AG09309 (cell line): ENCODE results near the gene ADIRF.
A peak's percentile ranks its signal among the peaks of the same experiment; 100 is the strongest.

Source experiments
- DNase-seq: peaks from one replicate; pipeline ENCODE4 v3.0.0-alpha.2; 2010; ENCODE audit warnings: low read depth
- H3K4me3 ChIP-seq: 2 replicates; pipeline ENCODE4 v1.5.1; 2011; ENCODE audit warnings: mild to moderate bottlenecking, low read depth, low read length, moderate library complexity; ENCODE audit not compliant: control insufficient read depth
- TF ChIP-seq, protein P1 (sequence below): IDR thresholded peaks from 2 replicates; pipeline ENCODE4 v1.5.1; 2011; ENCODE audit warnings: mild to moderate bottlenecking, low read depth, low read length, inconsistent platforms; ENCODE audit not compliant: insufficient read depth, control insufficient read depth; ENCODE audit errors: missing control alignments

ADIRF gene

DNA sequence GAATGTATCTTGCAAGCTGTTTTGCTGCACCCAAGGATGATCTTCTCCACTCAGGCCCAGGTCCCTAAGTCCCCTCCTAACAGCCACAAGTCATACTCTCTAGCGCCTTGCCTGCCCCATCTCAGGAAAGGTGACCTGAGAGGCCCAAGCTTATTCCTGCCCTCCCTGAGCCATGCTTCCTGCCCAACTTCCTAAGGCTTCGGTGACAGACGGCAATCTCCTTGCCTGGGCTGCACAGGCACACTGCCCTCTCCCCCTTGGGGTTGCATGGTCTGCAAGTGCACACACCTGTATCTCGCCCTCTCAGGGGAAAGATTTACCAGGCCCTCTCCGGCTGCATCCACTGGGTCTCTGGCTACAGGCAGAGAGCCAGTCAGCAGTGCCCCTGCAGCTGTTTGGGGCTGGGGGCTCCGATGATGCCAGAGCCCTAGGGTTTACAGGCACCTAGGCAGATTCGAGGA, 771 bp upstream of the ADIRF start:
- TF ChIP-seq, protein P1, sequence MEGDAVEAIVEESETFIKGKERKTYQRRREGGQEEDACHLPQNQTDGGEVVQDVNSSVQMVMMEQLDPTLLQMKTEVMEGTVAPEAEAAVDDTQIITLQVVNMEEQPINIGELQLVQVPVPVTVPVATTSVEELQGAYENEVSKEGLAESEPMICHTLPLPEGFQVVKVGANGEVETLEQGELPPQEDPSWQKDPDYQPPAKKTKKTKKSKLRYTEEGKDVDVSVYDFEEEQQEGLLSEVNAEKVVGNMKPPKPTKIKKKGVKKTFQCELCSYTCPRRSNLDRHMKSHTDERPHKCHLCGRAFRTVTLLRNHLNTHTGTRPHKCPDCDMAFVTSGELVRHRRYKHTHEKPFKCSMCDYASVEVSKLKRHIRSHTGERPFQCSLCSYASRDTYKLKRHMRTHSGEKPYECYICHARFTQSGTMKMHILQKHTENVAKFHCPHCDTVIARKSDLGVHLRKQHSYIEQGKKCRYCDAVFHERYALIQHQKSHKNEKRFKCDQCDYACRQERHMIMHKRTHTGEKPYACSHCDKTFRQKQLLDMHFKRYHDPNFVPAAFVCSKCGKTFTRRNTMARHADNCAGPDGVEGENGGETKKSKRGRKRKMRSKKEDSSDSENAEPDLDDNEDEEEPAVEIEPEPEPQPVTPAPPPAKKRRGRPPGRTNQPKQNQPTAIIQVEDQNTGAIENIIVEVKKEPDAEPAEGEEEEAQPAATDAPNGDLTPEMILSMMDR = no peak
- DNase-seq = no peak

DNA sequence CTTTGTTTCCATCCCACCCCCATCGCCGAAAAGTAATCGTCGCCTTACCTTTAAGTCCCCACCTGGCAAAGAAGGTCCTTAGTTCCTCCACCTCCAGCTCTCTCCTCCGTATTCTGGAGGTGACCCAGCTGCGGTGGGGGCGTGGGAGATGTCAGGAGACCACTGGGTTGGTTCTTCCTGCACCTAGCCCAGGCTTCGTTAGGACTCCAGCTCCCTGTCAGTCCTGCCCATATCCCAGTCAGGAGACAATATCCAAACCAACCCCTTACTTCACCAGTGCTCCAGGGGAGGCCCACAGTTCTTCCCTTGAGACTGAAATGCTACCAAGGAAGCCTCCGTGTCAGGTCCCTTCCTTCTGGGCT, 693 bp downstream of the ADIRF start:
- peak overlapping the region; percentile 70 for H3K4me3 ChIP-seq

More for the DNA sequence above, 771 bp upstream of the ADIRF start:
- peak overlapping the region; percentile 70; the same call in 1 of the 2 replicates for H3K4me3 ChIP-seq

DNA sequence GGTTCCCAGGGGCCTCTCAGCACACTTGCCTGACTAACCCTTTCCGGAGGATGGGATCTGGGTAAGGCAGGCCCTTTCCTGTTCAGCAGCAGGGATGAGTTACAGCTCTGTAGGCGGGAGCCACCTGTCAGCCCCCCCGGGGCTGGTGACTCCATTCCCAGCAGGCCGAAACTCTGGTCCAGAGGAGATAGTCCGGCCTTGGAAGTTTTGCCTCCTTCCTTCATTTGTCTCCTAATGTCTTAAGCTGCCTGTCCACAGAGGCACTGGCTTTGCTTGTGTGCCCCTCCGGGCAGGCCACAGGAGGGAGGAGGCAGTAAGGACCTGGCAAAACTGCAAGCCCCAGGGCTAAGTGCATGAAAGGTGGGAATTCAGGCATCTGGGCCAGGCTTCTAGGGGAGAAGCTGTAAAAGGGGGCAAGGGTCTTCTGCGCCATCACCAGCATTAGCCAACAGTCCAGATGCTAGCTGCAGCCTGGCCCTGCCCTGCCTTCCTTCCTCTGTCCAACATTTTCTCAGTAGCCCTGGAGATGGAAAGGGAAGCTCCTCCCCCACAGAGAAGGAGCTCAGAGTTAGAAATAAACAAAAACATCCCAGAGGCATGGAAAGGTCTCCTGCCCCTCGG, 1.2 kb downstream of the ADIRF start:
- H3K4me3 ChIP-seq = peak overlapping the region; percentile 70
- no peak for DNase-seq
- TF ChIP-seq, protein P1 = no peak

More for the DNA sequence above, 693 bp downstream of the ADIRF start:
- TF ChIP-seq, protein P1 = no peak
- no peak for DNase-seq

DNA sequence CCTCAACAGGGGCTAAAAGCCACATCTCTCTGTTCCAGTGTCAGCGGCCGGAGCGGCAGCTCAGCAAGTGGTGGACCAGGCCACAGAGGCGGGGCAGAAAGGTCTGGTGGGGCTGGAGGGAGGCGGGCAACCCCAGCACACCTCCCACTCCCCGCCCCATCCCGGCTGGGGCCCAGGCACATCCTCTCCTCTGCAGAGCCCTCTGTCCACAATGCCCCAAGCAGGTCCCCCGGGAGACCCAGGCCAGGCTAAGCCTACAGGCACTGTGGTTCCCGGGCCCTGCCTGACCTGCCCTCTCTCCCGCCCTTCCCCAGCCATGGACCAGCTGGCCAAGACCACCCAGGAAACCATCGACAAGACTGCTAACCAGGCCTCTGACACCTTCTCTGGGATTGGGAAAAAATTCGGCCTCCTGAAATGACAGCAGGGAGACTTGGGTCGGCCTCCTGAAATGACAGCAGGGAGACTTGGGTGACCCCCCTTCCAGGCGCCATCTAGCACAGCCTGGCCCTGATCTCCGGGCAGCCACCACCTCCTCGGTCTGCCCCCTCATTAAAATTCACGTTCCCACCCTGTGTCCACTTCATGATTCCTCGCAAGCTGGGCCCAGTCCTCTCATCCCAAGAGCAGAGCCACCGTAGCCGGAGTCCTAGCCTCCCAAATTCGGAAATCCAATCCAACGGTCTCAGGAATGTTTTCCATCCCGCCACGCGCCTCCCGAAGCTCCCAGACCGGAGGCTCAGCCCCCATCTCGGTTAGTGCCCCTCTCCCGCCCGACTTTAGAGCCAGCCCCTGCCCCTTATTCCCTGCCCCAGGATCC, 2.1 kb downstream of the ADIRF start:
- H3K4me3 ChIP-seq = peak overlapping the region; percentile 70
- TF ChIP-seq, protein P1 = no peak
- DNase-seq = no peak

DNA sequence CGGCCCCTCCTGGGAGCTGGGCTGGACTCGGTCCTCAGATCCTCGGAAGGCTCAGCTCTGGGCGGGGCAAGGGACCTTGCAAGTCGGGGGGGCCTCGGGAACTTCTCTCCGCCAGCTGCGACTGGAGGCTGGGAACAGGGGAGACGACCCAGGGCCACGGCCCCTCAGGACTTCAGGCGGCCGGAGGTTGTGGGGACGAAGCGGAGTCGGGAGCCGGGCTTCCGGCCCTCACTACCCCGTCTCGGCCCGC, 2.6 kb downstream of the ADIRF start:
- DNase-seq = no peak
- H3K4me3 ChIP-seq = peak overlapping the region; percentile 70
- TF ChIP-seq, protein P1 = no peak

DNA sequence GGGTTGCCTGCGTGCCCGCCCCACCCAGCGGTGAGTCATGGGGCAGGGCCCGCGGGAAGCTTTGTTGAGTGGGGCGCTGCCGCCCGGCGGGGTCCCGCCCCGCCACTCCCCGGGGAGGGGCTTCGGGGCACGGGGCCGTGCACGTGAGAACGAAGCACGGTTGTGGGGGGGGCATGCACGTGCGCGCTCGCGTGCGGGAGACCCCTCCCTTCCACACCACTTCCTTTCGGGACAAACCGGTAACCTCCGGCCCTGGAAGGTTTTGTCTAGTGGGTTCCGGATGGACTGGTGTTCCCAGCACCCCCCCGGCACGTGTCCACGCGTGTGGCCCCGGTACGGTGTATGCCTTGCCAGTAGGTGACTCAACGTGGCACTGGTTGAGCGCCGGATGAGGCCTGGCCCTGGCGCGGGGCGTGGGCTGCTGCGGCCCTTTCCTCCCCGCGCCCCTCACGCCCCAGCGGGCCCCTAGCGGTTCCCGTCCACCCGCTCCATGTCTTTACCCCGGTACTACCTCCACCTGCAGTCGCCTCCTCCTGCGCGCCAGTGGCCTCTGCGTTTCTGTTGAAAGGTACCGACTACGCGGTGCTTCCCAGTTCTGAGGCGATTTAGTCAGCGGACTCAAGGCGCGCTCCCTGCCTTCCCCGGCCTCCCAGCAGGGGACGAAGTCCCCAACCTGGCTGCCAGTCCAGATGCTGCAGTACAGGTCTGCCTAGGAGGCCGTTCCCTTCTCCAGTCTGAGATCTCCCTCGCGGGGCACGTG, 3.1 kb downstream of the ADIRF start:
- DNase-seq = peak; percentile 82
- peak overlapping the region; percentile 70 for H3K4me3 ChIP-seq
- TF ChIP-seq, protein P1 = no peak
